GM13977 (cell line): Measurements from ENCODE around the gene ZNF79.

ENCODE experiments used
- DNase-seq: peaks from one replicate; pipeline ENCODE4 v3.0.0; 2012; ENCODE audit warnings: low spot score
- CTCF ChIP-seq: IDR thresholded peaks from 2 replicates; pipeline ENCODE4 v1.5.1; 2012; ENCODE audit warnings: mild to moderate bottlenecking, control low read depth; ENCODE audit not compliant: insufficient read depth; ENCODE audit errors: extremely low read depth, missing control alignments
- in situ Hi-C: fragments of 300-500 bp; cut with MboI; formaldehyde crosslinking; loops from one replicate; pipeline ENCODE4 v1.12.0; 2022; ENCODE audit warnings: low sequenced_read_pairs, low pct_unique_long_range_greater_than_20kb, mixed read lengths, inconsistent platforms; ENCODE audit not compliant: unreplicated experiment

Gene ZNF79

DNA sequence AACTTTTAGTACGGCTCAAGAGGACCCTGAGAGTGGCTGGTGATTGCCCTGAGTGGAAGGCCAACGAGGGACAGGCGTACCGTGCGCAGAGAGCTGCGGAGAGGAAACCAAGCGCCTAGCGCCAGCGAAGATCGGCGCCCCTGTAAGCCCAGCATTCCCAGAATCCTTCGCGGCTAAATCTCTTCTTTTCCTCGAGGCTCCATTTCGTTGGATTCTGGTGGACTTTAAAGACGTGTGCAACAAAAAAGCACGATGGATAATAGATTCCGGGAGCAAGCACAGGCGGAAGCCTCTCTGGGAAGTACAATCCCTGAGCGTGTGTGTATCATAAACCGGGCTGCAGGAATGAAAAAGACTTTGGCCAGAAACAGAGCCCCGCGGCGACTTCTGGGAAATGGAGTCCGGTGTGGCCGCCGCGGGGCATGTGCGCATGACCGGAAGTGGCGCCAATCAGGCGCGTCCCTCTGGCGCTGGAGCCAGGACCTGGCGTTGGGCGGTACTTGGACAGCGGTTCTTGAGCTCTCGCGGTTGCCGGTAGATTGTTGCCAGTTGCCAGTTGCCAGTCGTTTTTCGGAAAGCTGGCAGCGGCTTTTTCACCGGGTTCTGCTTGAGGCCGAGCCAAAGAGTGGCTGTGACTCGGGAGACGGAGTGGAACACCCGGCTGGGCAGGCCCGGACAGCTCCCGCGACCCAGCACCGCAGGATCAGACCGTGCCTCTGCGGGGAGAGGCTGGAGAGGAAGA lies at the start of gene ZNF79:
ZNF79 (plus strand) TSS at position 449 of the 742 bp plus-strand sequence. CDS start 406 bp downstream, outside the sequence.
- no peak for TF ChIP-seq CTCF
- in situ Hi-C loops, result loop anchor here (10.0 kb wide), 1 partner anchor 209 kb away; no protein-coding TSS in a partner anchor
- peak; percentile 95 for DNase-seq

- no peak for DNase-seq
- in situ Hi-C loops, result no loop called here
- TF ChIP-seq CTCF, result no peak
Measured at GRCh38 chr9:127380479-127380878, 43.7 kb upstream of the ZNF79 start.

DNA sequence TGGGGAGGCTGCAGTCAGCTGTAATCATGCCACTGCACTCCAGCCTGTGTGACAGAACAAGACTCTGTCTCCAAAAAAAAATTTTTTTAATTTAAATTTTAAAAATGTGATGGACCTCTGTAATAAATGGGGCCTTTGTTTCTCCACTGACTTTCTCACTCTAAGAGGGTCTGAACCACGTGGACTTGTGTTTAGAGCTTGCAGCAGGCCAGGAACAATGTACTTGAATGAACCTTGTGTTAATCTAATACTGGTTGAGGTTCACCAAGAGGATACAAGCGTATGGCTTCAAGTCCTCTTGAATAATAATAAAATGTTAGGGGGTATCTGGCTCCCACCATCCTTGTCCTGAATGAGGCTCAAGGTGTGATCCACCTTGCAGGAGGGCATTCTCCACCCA lies 41.6 kb upstream of the ZNF79 start:
- DNase-seq, result no peak
- in situ Hi-C loops, result no loop called here
- TF ChIP-seq CTCF, result no peak

GRCh38 chr9:127384016-127384730 lies 40.0 kb upstream of the ZNF79 start:
- in situ Hi-C loops, result no loop called here
- no peak for TF ChIP-seq CTCF
- no peak for DNase-seq

- no peak for DNase-seq
- in situ Hi-C loops, result no loop called here
- TF ChIP-seq CTCF, result no peak
Measured at GRCh38 chr9:127384901-127385300, 39.3 kb upstream of the ZNF79 start.

DNA sequence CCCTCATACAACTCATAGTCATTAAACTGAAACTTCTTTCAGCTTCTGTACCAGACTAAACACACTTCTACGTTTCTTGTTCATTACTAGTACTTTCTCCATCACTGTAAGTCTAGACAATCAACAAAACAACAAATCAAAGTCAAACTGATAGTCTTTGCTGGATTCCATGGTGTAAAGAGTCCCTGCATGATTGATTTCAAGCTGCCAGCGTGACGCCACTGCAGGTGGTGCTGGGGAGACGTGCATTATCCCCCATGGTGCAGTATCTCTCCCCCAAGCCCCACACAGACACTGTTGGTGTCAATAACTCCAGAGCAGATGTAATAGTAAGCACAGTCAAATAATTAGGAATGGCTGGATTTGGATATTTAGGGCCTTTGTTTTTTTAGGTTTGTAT lies 37.9 kb upstream of the ZNF79 start:
- in situ Hi-C loops, result no loop called here
- no peak for DNase-seq
- TF ChIP-seq CTCF, result no peak
